PC-9 (cell line): ENCODE data around the gene KIF26B.

ENCODE experiments used
- CTCF ChIP-seq: fragments of 200-600 bp; sonication (generic); conservative IDR thresholded peaks from 2 replicates; pipeline ENCODE4 v1.6.1; 2017; ENCODE audit warnings: mixed run types, antibody characterized with exemption, mild to moderate bottlenecking, moderate library complexity
- EZH2 ChIP-seq: fragments of 200-600 bp; sonication (generic); IDR thresholded peaks from 2 replicates; pipeline ENCODE4 v1.8.0; 2017; ENCODE audit warnings: antibody characterized with exemption, low read depth

GRCh38 chr1:245258271-245258920 is 103.6 kb downstream of the KIF26B start:
- no peak for TF ChIP-seq CTCF
- TF ChIP-seq EZH2: no peak
